ENCODE data around the gene ITGA1. TPM values are rescaled to one million over a fixed set of nuclear protein-coding genes. Genes with fewer than 3 reads are reported as not detected.

The ITGA1 gene
- polyA plus RNA-seq, 1 donor (not counting 4 experiments of a cell fraction or from before 2014, with no cell fraction given), result 1.4 TPM

- FAIRE-seq (no peak), DNase-seq (ENCODE audit: low read depth, low spot score) (no peak)
- Histone ChIP-seq H3K9me3 (ENCODE audit: control insufficient read depth, low read depth, low read length) (no peaks in the 10 kb centered on the region), H3K36me3 (ENCODE audit: control insufficient read depth in 2 of 2, extremely low read depth in 1 of 2, insufficient read depth in 2 of 2, low read length in 2 of 2) (no peaks in the 10 kb centered on the region), H3K4me2 (ENCODE audit: control insufficient read depth, extremely low read depth, insufficient read depth, low read depth, low read length) (no peak overlapping the region), H3K27me3 (ENCODE audit: control insufficient read depth, extremely low read depth, insufficient read depth, low read length) (no peaks in the 10 kb centered on the region), H3K27ac (ENCODE audit: control insufficient read depth, insufficient read depth, low read length) (no peak overlapping the region), H3K4me1 (ENCODE audit: control insufficient read depth, extremely low read depth, insufficient read depth, low read length) (peaks cover 7% of the 10 kb centered on the region), H3K4me3 (ENCODE audit: control insufficient read depth in 2 of 3, extremely low read depth in 1 of 3, insufficient read depth in 2 of 3, low read depth in 1 of 3, low read length in 3 of 3) (no peak overlapping the region), H2AFZ (ENCODE audit: control insufficient read depth, low read length) (no peak overlapping the region), H3K9me1 (ENCODE audit: control insufficient read depth, extremely low read depth, insufficient read depth, low read length) (no peaks in the 10 kb centered on the region), H4K20me1 (ENCODE audit: control insufficient read depth, extremely low read depth, insufficient read depth, low read length) (no peaks in the 10 kb centered on the region), H3K79me2 (ENCODE audit: control insufficient read depth, insufficient read depth, low read length) (no peaks in the 10 kb centered on the region), H3K9ac (ENCODE audit: control insufficient read depth, extremely low read depth, insufficient read depth, low read length) (no peak overlapping the region)
- TF ChIP-seq EZH2 (IDR thresholded peaks at IDR 0.05; ENCODE audit: low read length) (no peak), CTCF (optimal IDR thresholded peaks at IDR 0.05 in 1 of 3, IDR thresholded peaks at IDR 0.05 in 1 of 3, conservative IDR thresholded peaks at IDR 0.05 in 1 of 3; ENCODE audit: extremely low read depth in 1 of 3, insufficient read depth in 2 of 3, low read length in 3 of 3) (no peak)
- dilution Hi-C loops (cut with MboI; ENCODE audit: extremely low pct_ligation_motif_present, low sequenced_read_pairs), result no loop called here
Observed at GRCh38 chr5:52779213-52779612, 8.5 kb upstream of the ITGA1 start.

GRCh38 chr5:52783226-52783959 lies 4.3 kb upstream of the ITGA1 start:
- Histone ChIP-seq H3K27ac (ENCODE audit: control insufficient read depth, insufficient read depth, low read length) (no peak overlapping the region), H3K79me2 (ENCODE audit: control insufficient read depth, insufficient read depth, low read length) (no peaks in the 10 kb centered on the region), H2AFZ (ENCODE audit: control insufficient read depth, low read length) (no peak overlapping the region), H3K4me1 (ENCODE audit: control insufficient read depth, extremely low read depth, insufficient read depth, low read length) (peaks cover 15% of the 10 kb centered on the region), H3K9ac (ENCODE audit: control insufficient read depth, extremely low read depth, insufficient read depth, low read length) (no peak overlapping the region), H3K4me2 (ENCODE audit: control insufficient read depth, extremely low read depth, insufficient read depth, low read depth, low read length) (peak overlapping the region; percentile 3), H4K20me1 (ENCODE audit: control insufficient read depth, extremely low read depth, insufficient read depth, low read length) (no peaks in the 10 kb centered on the region), H3K36me3 (ENCODE audit: control insufficient read depth in 2 of 2, extremely low read depth in 1 of 2, insufficient read depth in 2 of 2, low read length in 2 of 2) (no peaks in the 10 kb centered on the region), H3K9me1 (ENCODE audit: control insufficient read depth, extremely low read depth, insufficient read depth, low read length) (no peaks in the 10 kb centered on the region), H3K27me3 (ENCODE audit: control insufficient read depth, extremely low read depth, insufficient read depth, low read length) (no peaks in the 10 kb centered on the region), H3K4me3 (ENCODE audit: control insufficient read depth in 2 of 3, extremely low read depth in 1 of 3, insufficient read depth in 2 of 3, low read depth in 1 of 3, low read length in 3 of 3) (no peak overlapping the region), H3K9me3 (ENCODE audit: control insufficient read depth, low read depth, low read length) (no peaks in the 10 kb centered on the region)
- peak; percentile 46 for DNase-seq (ENCODE audit: low read depth, low spot score)
- peak; percentile 89 for FAIRE-seq
- dilution Hi-C loops (cut with MboI; ENCODE audit: extremely low pct_ligation_motif_present, low sequenced_read_pairs), result no loop called here
- no peak for TF ChIP-seq CTCF (optimal IDR thresholded peaks at IDR 0.05 in 1 of 3, IDR thresholded peaks at IDR 0.05 in 1 of 3, conservative IDR thresholded peaks at IDR 0.05 in 1 of 3; ENCODE audit: extremely low read depth in 1 of 3, insufficient read depth in 2 of 3, low read length in 3 of 3)
- no peak for TF ChIP-seq EZH2 (IDR thresholded peaks at IDR 0.05; ENCODE audit: low read length)
